Forelimb muscle (tissue), 1 donor: Measurements from ENCODE around the gene MAPKBP1. TPM values are rescaled to one million over a fixed set of nuclear protein-coding genes. Genes with fewer than 3 reads are reported as not detected.
"Not testable (repeated sequence)": the region's sequence is repeated elsewhere in the genome, so short reads cannot be mapped to it uniquely, and the experiment has no call there.

ENCODE experiments used
- DNase-seq: peaks from one replicate; pipeline ENCODE4 v3.0.0-alpha.2; 2013; ENCODE audit warnings: low read depth
- polyA plus RNA-seq: library from polyadenylated mRNA; unstranded; fragments of 120-200 nt; gene quantifications from one replicate; pipeline ENCODE4 v1.2.1, GENCODE V29; 2013; ENCODE audit not compliant: insufficient read length

The MAPKBP1 gene
- polyA plus RNA-seq, 1 donor: 11.1 TPM

DNA sequence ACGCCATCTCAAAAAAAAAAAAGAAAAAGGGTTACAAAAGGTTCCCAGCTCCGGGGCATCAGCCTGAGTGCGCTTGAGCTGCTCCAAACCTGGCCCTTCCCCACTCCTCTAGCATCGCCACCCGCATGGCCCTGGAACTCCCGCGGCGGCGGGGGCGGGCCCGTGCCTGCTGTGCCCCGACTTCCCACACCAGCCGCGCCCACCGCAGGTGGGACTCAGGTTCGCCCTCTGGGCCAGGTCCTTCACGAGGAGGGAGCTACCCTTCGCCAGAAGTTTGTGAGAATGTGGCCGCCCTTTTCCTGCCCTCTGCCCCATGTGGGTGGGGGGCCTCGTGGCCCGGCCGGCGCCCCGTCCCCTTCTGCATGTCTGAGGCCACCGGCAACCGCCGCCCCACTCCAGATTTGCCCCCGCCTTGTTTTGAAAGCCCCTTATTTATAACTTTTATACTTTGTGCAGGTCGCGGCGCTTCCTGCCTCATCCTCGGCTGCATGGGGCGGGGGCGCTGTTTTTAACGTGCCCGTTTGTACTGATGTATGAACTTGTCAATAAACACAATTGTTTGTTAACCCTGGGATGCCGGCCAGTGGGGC lies 53.1 kb downstream of the MAPKBP1 start:
- DNase-seq: no peak

DNA sequence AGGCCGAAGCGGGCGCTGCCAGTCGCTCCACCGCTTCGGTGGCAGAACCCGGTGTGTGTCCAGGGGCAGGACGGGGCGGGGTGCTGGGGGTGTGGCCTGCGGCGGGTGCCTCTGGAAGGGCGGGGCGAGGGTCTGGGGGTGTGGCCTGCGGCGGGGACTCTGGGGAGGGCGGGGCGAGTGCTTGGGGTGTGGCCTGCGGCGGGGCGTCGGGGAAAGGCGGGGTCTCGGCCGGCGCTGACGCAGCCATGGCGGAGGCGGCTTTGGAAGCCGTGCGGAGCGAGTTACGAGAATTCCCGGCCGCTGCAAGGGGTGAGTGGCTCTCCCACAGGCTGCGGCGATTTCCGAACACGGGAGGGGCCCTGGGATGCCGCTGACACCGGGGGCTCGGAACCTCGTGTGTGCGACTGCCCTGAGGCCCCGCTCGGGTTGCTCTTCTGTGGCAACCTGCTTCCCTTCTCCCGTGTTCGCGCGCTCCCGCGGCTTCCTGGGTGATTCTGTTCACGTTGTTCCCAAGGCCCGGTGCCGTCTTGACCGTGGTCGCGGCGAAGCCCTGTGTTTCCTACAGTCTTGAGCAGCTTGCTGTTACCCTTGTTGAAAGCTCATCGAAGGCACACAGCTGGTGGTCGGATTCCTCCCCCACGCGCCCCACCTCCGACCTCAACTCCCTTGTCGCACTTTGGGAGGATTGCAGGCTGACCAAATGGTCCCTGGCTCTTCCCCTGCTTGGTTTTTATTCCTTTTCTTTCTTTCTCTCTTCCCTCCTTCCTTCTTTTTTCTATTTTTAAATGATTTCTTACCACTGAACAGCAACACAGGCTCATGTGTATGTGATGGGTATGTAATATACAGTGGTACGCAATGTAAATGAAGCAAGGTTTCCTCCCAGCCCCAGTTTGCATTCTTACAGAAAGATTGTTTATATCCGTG lies 53.9 kb downstream of the MAPKBP1 start, which contains the start of gene JMJD7:
JMJD7 (plus strand) TSS at position 213 of the 927 bp plus-strand sequence; CDS start at position 246, 33 bp downstream.
- peak; percentile 35 for DNase-seq

DNA sequence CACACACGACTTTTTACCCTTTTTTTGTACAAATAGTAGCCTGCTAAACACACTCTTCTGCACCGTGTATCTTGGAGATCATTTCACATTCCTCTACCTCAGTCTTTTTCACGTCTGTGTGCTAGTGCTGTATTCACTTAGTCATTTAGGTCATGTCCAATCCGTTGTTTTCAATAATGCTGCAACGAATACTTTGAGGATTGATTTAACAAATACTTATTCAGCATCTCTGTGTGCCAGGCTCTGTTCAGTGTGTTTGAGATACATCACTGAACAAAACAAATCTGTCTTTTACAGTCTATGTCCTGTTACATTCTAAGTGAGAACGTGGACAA lies 54.5 kb downstream of the MAPKBP1 start:
- no peak for DNase-seq

DNA sequence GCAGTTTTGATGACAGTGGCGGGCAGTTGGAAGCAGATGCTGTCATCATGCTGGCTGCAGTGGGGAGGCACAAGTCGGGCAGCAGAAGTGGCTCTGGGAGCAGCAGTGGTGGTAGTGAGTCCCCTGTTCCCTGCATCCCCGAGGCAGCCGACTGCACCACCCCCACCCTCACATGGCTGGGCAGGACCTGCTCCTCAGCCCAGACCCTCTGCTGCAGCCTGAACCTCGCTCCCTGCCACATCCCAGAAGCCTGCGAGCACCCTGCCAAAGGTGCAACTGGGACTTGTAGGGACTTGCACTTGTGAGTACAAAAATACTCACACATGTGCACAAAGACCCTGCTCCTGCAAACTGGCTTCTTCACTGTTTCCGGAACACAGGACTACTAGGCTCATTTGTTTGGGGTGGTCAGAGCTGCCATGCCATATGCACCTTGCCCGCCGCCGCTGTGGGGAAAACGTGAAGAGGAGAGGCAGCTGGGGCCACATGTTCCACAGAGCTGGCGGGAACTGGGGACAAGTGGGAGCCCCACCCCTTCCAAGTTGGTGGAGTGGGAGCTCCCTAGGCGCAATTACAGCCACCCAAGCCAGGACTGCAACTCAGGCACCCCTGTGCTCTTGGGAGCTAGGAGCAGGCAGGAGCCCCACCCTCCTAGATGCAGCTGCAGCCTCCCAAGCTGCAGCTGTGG lies 55.8 kb downstream of the MAPKBP1 start:
- no peak for DNase-seq

DNA sequence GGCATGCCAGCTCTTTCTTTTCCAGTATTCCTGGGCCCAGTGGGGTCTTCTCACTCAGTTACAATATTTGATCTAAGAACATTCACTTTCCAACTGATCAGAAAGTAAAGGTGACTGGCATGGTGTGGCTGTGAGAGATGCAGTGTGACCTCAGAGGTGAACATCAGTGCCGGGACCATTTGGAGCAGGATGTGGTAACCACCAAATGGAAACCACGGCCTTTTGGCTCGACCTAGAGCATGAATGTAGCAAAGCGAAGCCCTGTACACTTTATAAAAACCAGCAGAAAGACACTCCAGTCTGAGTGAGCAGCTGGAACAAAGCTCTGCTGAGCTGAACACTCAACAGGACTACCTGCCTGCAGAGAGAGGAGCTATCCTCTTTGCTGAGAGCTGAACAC lies 57.0 kb downstream of the MAPKBP1 start:
- DNase-seq: not testable (repeated sequence)

DNA sequence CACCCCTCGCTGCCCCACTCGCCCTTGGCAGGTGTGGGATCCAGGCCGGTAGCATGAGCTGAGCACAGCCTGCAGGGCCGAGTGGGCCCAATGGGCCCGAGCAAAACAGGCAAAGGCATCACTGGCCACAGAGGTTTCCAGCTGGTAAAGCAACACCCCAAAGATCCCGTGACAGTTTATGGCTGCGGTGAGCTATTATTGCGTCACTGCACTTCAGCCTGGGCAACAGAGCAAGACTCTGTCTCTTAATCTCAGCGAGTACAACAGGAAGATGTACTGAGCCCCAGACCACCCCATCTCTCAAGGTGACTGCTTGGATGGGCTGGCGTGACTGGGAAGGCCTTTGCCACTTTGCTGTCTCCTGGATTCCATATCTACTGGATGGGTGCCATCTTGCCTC lies 57.9 kb downstream of the MAPKBP1 start:
- DNase-seq: no peak

DNA sequence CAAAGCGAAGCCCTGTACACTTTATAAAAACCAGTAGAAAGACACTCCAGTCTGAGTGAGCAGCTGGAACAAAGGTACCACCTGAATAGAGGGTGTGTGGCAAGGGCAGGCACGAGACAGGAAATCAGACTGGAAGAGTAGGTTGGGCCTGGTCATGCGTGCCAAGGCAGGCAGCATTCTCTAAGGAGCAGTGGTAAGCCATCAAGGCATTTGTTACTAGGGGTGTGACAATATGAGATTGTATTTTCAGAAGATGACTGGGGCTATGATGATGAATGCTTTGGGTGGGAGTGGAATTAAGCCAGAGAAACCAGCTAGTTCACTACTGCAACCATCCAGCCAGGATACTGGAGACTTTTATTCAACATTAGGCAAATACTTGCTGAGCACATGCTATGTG lies 58.6 kb downstream of the MAPKBP1 start:
- no peak for DNase-seq

DNA sequence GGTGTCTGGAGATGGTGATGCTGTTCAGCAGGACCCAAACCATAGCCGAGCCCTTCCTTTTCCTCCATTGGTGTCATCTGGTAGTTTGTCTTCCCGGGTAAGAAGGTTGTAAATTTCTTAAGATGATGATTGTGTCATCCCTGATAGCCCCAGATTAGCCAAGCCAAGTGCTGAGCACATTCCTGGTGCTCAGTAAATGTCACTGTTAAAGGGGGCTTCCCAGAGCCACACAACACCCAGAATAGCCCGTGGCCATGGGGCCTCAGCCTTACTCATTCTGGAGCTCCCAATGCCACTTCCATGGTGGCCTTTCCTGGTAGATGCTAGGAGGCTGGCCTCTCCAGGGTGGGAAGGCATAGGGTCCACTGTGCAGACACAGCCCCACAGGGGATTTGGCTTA lies 59.8 kb downstream of the MAPKBP1 start:
- no peak for DNase-seq

DNA sequence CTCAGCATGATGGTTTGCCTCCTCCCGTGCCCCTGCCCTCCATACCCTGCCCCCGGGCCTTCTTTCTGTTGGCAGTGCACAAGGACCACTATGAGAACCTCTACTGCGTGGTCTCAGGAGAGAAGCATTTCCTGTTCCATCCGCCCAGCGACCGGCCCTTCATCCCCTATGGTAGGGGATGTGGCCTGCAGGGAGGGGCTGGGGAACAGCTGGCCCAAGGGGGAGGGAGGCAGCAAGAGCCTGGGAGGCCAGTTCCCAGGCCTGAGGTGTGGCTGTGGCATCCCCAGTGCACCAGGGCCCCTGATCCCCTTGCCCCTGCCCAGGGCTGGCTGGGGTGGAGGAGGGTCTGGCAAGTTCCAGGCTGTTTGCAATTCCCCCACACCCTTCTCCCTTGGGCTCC lies 61.8 kb downstream of the MAPKBP1 start:
- DNase-seq: no peak

DNA sequence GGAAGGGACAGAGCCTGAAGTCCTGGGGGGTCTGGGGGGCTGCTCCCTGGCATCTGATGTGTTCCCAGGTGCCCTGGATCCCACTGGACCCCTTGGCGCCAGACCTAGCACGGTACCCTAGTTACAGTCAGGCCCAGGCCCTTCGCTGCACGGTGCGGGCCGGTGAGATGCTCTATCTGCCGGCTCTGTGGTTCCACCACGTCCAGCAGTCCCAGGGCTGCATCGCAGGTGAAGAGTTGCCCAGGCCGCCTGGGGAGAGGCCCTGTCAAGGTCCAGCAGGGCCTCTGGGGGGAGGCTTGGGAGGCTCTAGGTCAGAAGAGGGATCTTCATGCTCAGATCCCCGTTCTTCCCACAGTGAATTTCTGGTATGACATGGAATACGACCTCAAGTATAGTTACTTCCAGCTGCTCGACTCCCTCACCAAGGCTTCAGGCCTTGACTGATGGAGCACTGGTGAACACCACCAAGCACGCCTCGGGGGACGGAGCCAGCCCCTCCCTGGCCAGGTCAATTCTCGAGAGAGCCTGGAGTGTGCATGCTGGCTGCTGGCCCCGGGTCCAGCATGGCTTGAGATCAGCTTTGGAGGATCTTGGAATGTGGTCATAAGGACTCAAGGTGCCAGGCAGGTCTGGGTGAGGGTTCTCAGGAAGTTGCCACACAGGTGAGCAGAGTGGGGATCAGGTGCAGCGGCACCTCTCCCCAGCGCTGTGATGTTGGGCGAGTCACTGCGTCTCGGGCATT lies 62.6 kb downstream of the MAPKBP1 start:
- no peak for DNase-seq

DNA sequence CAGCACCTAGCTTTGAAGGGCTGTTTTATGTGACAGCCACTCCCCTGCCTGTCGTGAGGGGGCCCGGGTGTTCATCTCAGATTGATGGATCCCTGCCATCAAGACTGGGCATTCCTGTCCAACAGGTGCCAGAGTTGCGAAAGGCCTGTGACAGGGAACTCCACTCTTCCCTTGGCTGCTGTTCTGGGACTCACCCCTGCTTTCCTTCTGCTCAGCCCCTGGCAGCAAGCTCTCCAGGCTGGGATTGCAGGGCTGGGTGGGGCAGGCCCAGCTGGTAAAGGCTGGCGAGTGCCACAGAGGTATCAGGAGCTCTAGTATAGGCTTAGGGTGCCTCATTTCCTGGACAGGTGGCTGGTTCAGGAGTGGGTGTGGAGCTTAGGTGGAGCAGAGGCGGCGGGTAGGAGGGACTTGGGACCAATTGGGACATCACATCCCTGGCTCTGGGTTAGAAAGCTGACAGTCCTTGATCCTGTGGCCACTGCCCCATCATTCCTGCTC lies 64.2 kb downstream of the MAPKBP1 start, which contains the start of gene PLA2G4B:
PLA2G4B (plus strand) TSS at position 448 of the 498 bp plus-strand sequence. CDS start 67 bp downstream, outside the sequence.
- no peak for DNase-seq

DNA sequence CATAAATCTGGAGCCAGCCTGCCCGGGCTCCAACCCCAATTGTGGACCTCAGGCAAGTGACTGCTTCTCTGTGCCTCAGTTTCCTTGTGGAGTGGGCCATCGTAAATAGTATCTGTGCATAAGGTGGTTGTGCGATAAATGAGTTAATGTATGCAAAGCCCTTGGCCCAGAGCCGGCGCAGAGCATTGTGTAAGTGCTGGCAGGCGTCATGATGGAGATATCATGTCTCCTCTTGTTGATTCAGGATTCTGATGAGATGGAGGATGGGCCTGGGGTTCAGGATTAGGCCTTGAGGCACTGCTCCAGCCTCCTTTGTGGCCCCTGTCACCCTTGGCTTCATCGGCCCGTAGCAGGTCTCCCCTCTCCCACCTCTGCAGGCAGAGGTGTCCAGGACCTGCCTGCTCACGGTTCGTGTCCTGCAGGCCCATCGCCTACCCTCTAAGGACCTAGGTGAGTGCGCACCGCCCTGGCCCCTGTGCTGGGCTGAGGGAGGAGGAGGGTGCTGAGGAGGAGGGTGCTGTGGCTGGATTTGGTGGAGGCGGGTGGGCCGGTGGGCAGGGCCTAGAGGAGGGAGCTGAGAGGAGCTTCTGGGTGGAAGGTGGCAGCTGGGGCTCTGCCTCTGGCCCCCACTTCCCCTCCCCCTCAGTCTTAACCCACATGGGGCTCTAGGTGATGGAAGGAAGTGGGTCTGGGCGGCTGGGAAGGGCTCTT lies 65.7 kb downstream of the MAPKBP1 start:
- DNase-seq: no peak

DNA sequence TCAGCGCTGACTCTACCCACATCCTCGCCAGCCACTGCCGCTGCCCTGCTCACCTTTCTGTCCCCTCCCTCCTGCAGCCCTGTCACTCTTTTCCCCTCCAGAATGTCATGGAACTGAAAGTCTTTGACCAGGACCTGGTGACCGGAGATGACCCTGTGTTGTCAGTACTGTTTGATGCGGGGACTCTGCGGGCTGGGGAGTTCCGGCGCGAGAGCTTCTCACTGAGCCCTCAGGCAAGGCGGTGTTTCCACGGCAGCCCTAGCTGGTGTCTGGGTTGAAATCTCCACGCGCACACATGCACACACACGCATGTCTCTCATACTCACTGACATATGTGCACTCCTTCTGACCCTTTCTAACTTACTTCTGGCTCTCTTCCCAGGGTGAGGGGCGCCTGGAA lies 66.4 kb downstream of the MAPKBP1 start:
- DNase-seq: no peak

DNA sequence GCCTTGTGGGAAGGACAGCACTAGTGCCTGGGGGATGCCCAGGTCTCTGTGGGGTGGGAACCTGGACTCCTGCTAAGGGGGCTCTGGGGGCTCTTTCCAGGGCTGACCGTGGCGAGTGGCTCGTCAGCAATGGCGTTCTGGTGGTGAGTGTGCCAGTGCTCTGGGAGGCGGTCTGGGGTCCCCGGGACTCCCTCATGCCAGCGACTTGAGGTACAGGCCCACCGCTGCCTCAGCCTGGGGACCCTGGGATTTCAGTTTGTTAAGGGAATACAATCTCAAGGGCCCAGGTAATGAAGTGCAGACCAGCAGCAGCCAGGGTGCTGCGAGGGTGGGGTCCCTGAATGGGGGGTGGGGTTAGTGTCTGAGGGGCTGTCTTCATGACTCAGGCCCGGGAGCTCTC lies 66.8 kb downstream of the MAPKBP1 start:
- DNase-seq: no peak

DNA sequence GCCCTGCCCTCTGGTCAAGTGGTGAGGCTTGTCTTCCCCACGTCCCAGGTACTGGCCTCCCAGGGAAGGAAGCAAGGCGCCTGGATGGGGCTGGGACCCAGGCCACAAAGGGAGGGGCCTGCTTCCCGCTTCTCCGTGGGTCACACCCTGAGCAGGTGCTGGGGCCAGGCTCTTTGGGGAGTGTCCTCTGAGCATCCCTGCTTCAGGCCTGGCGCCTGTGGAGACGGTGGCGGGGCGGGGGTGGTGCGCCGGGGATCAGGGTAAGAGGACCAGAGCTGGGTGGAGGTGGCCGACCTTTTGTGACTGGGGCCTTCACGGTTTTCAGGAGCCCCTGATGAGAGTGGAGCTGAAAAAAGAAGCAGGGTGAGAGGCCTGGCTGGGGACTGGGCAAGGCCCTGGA lies 67.9 kb downstream of the MAPKBP1 start:
- DNase-seq: no peak

DNA sequence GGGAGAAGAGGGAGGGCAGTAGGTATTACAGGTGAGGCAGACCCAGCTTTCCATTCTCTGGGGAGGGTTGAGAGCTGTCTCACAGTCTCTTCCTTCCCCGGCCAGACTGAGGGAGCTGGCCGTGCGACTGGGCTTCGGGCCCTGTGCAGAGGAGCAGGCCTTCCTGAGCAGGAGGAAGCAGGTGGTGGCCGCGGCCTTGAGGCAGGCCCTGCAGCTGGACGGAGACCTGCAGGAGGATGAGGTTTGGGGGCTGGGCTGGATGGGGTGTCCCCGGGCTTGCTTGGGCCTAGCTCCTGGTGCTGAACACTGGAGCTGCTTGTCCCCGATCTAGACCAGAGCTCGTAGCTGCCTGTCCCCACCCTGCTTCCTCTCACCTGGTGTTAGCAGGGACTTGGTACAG lies 69.3 kb downstream of the MAPKBP1 start:
- DNase-seq: no peak

DNA sequence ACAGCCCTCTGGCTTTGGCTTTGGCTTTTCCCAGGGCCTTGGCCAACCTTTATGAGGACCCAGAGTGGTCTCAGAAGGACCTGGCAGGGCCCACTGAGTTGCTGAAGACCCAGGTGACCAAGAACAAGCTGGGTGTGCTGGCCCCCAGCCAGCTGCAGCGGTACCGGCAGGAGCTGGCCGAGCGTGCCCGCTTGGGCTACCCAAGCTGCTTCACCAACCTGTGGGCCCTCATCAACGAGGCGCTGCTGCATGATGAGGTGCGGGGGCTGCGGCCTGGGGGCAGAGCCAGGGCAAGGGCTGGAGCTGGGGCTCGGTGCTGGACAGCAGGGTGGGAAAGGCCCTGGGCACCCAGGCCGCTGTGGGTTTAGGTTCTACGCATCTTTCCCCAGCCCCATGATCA lies 70.5 kb downstream of the MAPKBP1 start:
- no peak for DNase-seq

DNA sequence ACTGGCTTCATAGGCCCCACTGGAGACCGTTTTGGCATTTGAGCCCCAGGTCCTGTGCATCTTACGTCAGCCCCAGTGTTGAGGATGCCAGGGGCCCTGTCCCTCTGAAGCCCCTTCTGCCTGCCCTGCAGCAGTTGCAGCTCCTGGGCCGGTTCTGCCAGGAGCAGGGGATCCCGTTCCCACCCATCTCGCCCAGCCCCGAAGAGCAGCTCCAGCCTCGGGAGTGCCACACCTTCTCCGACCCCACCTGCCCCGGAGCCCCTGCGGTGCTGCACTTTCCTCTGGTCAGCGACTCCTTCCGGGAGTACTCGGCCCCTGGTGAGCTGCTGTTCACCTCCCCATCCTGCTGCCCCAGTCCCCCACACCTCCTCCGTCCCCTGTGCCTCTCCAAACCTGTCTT lies 72.9 kb downstream of the MAPKBP1 start:
- no peak for DNase-seq

DNA sequence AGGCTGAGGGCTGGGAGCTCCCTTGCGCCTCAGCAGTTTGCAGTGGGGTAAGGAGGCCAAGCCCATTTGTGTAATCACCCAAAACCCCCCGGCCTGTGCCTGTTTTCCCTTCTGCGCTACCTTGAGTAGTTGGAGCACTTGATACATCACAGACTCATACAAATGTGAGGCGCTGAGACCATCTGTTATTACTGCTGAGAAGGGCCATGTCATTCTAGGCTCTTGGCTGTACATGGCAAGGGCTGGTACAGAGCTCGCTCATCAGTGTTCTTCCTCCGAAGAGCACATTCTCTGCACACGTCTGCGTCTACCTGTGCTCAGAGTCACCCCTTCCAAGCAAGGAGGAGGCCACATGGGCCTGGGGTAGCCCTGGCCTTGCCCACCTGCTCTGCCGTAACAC lies 73.7 kb downstream of the MAPKBP1 start:
- no peak for DNase-seq

DNA sequence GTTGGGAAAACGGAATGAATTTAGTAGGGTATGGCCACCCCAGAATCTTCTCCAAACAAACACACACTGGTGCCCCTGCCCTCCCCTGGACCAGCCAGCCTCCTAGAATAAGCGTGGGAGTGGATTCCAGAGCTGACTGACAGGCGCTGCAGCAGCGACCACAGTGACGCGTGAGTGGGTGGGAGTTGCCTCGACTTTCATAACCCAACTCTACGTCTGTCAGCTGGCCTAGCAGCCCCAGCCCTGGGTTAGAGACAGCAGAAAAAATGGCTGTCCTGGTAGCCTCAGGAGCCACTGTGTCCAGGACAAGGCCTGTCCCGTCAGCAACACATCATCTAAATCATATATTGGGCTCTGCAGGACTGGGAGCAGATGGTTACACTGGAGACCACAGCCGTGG lies 74.3 kb downstream of the MAPKBP1 start:
- no peak for DNase-seq

DNA sequence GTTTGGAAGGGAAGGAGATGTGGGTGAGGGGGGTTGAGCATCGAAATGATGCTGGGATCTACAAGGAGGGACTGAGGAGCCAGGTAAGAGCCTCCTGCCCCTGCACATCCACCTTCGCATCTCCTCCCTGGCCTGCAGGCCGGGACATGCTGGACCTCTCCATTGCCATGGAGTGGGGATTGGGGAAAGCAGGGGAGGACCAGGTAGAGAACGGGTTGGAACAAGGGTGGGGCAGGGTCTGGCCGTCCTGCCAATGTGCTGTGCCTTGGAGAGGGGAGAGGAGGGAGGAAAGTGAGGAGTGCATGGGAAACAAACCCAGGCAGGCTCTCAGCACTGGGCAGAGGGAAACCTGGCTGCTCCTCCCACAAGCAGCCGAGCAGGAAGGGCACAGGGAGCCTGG lies 74.9 kb downstream of the MAPKBP1 start:
- no peak for DNase-seq
